ENCODE measurements around the gene FRAS1. TPM values are rescaled to one million over a fixed set of nuclear protein-coding genes. Genes with fewer than 3 reads are reported as not detected.
A peak's percentile ranks its signal among the peaks of the same experiment; 100 is the strongest.

Gene FRAS1
- total and polyA plus RNA-seq, 2 donors (not counting 3 experiments of a cell fraction or from before 2014, with no cell fraction given) = 1.4 to 3.6 TPM

- Histone ChIP-seq H4K20me1 (replicated peaks; ENCODE audit: control insufficient read depth, extremely low read depth, insufficient read depth, low read length) (no peaks in the 10 kb centered on the region), H3K4me1 (ENCODE audit: control insufficient read depth, extremely low read depth, insufficient read depth, low read length) (peaks cover 4% of the 10 kb centered on the region), H3K27me3 (ENCODE audit: control insufficient read depth in 2 of 2, insufficient read depth in 2 of 2, low read length in 2 of 2) (no peaks in the 10 kb centered on the region), H3K9ac (replicated peaks; ENCODE audit: extremely low read depth, insufficient read depth, low read length) (no peak overlapping the region), H3K4me3 (replicated peaks in 1 of 3; ENCODE audit: insufficient read depth in 1 of 3, low read depth in 1 of 3, low read length in 3 of 3) (no peak overlapping the region), H3K9me1 (replicated peaks; ENCODE audit: control insufficient read depth, extremely low read depth, insufficient read depth, low read length) (no peaks in the 10 kb centered on the region), H3K27ac (ENCODE audit: insufficient read depth, low read depth, low read length) (no peak overlapping the region), H2AFZ (ENCODE audit: low read depth, low read length) (no peak overlapping the region), H3K9me3 (replicated peaks; ENCODE audit: control insufficient read depth, insufficient read depth, low read length) (no peaks in the 10 kb centered on the region), H3K79me2 (ENCODE audit: control insufficient read depth, insufficient read depth, low read length) (no peaks in the 10 kb centered on the region), H3K36me3 (ENCODE audit: control insufficient read depth in 2 of 2, extremely low read depth in 1 of 2, insufficient read depth in 2 of 2, low read length in 2 of 2) (no peaks in the 10 kb centered on the region), H3K4me2 (ENCODE audit: insufficient read depth, low read length) (no peak overlapping the region)
- BruUV-seq (replicated peaks) = no TSS peak
- peak; percentile 24 for DNase-seq (ENCODE audit: low read depth, low spot score)
- ChIA-PET CTCF (interaction anchor here (1.3 kb wide), 1 partner anchor 10 kb away, joined by 3 read pairs; no protein-coding TSS in a partner anchor), POLR2A (no interaction called here)
- intact Hi-C loops (cut with micrococcal nuclease) (no loop called here), dilution Hi-C loops (cut with MboI; ENCODE audit: extremely low pct_ligation_motif_present, low sequenced_read_pairs) (no loop called here)
- no peak for FAIRE-seq
- TF ChIP-seq POLR2A (IDR thresholded peaks at IDR 0.05; ENCODE audit: low read depth, low read length) = no peak
- no peak for TF ChIP-seq CTCF (IDR thresholded peaks at IDR 0.05; ENCODE audit: extremely low read depth in 1 of 2, insufficient read depth in 1 of 2, low read depth in 1 of 2, low read length in 2 of 2)
- TF ChIP-seq MYC (IDR thresholded peaks at IDR 0.05; ENCODE audit: low read depth, low read length) = no peak
- no peak for TF ChIP-seq POLR2AphosphoS5 (IDR thresholded peaks at IDR 0.05; ENCODE audit: insufficient read depth, low read depth, low read length)
- TF ChIP-seq MAX (IDR thresholded peaks at IDR 0.05; ENCODE audit: insufficient read depth, insufficient read length) = no peak
- no peak for TF ChIP-seq GATA2 (IDR thresholded peaks at IDR 0.05; ENCODE audit: insufficient read depth, insufficient read length, low read depth, low read length)
- no peak for TF ChIP-seq JUN (IDR thresholded peaks at IDR 0.05; ENCODE audit: borderline replicate concordance, insufficient read depth, insufficient read length, low read depth)
- no peak for TF ChIP-seq FOS (IDR thresholded peaks at IDR 0.05; ENCODE audit: borderline replicate concordance, insufficient read depth, low read length)
- no peak for TF ChIP-seq EZH2 (IDR thresholded peaks at IDR 0.05; ENCODE audit: borderline replicate concordance, low read depth, low read length, severe bottlenecking)
Observed at GRCh38 chr4:78543424-78544125, 486.5 kb downstream of the FRAS1 start.

Measured in endothelial cell of umbilical vein (primary cell).